DND-41 (cell line): ENCODE data around the gene PPP6R1.

Experiments used
- CTCF ChIP-seq: IDR thresholded peaks from 2 replicates; pipeline ENCODE4 v1.5.1; 2012; ENCODE audit warnings: borderline replicate concordance, low read length, moderate library complexity, mild to moderate bottlenecking; ENCODE audit not compliant: poor library complexity, severe bottlenecking; ENCODE audit errors: extremely low read depth
- EZH2 ChIP-seq: IDR thresholded peaks from 3 replicates; pipeline ENCODE4 v1.6.1; 2012; ENCODE audit warnings: borderline replicate concordance, low read depth, mild to moderate bottlenecking, moderate library complexity, low read length, inconsistent platforms; ENCODE audit not compliant: severe bottlenecking

GRCh38 chr19:55289117-55289796, 30.4 kb upstream of the PPP6R1 start:
- no peak for TF ChIP-seq CTCF
- no peak for TF ChIP-seq EZH2
